Dermis microvascular lymphatic vessel endothelial cell (primary cell): ENCODE data around the gene GOLGA6L6. TPM values are rescaled to one million over a fixed set of nuclear protein-coding genes. Genes with fewer than 3 reads are reported as not detected.
"Not testable (repeated sequence)": the region's sequence is repeated elsewhere in the genome, so short reads cannot be mapped to it uniquely, and the experiment has no call there.

ENCODE experiments used
- DNase-seq, 2 donors: peaks; one replicate each; pipeline versions ENCODE4 v3.0.0 to v3.0.0-alpha.2; 2010; ENCODE audit warnings: low read depth in 2 of 2
- total RNA-seq: library from RNA; depleted of rRNA; stranded (reverse); fragments of >200 nt; gene quantifications from 2 replicates; pipeline ENCODE4 v1.2.1, GENCODE V29; 2014

GOLGA6L6 gene, protein sequence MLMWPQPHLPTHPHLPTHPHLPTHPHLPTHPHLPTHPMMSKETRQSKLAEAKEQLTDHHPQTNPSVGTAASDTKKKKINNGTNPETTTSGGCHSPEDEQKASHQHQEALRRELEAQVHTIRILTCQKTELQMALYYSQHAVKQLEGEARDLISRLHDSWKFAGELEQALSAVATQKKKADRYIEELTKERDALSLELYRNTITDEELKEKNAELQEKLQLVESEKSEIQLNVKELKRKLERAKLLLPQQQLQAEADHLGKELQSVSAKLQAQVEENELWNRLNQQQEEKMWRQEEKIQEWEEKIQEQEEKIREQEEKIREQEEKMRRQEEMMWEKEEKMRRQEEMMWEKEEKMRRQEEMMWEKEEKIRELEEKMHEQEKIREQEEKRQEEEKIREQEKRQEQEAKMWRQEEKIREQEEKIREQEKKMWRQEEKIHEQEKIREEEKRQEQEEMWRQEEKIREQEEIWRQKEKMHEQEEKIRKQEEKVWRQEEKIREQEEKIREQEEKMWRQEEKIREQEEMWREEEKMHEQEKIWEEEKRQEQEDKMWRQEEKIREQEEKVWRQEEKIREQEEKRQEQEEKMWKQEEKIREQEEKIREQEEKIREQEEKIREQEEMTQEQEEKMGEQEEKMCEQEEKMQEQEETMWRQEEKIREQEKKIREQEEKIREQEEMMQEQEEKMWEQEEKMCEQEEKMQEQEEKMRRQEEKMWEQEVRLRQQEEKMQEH
- total RNA-seq, result not detected in 2 replicates

DNA sequence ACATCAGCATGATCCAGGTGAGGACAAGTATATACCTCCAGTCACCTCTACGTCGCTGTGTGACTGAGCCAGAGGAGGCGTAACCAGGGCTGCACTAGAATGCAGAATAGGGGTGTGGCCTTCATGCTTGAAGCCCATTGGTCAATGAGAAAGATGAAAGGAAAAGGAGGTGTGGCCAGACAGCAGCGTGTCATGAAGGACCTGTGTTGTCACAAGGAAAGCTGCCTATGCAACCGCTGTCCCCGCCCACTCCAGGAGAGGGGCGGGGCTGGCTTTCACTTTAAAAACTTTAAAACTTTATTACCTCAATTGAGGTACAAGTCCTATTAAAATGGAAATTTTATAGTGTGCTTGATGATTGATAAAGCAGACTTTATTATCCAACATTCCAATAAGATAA is at the start of gene GOLGA6L6:
Gene GOLGA6L6 (minus strand): TSS at position 101 of the 400 bp plus-strand sequence. CDS start 91 bp downstream, at position 10.
- DNase-seq, result not testable (repeated sequence)

DNA sequence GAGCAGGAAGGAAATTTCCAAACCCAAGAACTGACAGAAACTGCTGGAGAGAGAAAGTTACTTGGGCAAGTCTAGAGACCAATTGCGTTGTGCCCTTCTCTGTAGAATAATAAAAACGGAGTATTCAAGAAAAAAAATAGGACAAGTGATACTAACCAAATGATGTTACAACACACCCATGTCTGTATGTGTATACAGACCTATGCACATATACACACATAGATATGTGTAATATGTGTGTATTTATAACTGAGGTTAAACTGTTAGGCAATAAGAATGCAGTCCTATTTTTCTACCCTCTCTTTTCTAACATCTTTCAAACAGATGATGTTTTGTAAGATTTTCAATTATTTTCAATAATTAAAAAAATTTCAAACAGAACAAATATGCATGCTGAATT is 48.5 kb upstream of the GOLGA6L6 start:
- not testable (repeated sequence) for DNase-seq

DNA sequence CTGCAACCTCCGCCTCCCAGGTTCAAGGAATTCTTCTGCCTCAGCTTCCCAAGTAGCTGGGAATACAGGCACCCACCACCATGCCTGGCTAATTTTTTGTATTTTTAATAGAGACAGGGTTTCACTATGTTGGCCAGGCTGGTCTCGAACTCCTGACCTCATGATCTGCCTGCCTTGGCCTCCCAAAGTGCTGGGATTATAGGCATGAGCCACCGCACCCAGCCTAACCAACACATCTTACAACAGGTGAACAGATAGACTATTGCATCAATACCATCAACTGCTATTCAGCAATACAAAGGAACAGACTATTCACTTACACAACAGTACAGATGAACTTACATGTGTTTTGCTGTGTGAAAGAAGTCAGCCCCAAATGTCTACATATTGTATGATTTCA is 45.2 kb upstream of the GOLGA6L6 start:
- not testable (repeated sequence) for DNase-seq

DNA sequence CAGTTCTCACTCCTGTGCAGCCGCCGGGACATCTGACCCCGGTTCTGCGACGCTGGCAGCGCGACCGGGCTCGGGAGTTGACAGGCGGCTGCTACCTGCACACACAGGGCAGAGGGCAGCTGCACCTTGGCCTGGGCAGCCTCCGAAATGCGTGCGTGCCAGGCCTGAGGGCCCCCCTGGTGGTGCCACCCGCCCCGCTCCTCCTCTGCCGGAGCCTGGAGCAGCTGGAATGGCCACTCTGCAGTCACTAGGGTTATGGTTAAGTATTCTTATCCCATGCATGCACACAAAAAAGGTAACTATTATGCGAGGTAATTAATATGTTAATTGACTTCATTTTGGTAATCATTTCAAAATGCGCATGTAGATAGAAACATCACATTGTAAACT is 41.1 kb upstream of the GOLGA6L6 start:
- DNase-seq, result not testable (repeated sequence)

DNA sequence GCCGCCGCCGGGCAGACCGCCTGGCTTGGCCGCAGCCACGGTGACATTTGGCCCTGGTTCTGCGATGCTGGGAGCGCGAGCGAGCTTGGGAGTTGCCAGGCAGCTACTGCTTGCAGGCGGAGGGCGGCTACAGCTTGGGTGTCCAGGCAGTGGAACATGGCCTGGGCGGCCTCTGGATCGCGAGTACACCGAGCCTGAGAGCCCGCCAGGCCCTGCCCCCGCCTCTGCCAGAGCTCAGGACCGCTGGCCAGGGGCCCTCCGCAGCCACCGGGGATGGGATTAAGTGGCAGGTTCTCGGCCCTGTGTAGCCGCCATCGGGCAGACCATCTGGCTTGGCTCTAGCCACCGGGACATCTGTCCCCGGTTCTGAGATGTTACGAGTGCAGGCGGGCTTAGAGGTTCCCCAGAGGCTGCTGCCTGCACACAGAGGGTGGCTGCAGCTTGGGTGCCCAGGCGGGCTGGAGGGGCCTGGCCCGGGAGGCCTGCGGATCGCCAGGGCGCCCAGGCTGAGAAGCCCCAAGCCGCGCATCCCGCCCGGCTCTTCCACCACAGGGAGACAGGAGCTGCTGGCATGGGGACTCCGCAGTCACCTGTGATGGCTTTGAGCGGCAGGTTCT is 40.6 kb upstream of the GOLGA6L6 start:
- not testable (repeated sequence) for DNase-seq

DNA sequence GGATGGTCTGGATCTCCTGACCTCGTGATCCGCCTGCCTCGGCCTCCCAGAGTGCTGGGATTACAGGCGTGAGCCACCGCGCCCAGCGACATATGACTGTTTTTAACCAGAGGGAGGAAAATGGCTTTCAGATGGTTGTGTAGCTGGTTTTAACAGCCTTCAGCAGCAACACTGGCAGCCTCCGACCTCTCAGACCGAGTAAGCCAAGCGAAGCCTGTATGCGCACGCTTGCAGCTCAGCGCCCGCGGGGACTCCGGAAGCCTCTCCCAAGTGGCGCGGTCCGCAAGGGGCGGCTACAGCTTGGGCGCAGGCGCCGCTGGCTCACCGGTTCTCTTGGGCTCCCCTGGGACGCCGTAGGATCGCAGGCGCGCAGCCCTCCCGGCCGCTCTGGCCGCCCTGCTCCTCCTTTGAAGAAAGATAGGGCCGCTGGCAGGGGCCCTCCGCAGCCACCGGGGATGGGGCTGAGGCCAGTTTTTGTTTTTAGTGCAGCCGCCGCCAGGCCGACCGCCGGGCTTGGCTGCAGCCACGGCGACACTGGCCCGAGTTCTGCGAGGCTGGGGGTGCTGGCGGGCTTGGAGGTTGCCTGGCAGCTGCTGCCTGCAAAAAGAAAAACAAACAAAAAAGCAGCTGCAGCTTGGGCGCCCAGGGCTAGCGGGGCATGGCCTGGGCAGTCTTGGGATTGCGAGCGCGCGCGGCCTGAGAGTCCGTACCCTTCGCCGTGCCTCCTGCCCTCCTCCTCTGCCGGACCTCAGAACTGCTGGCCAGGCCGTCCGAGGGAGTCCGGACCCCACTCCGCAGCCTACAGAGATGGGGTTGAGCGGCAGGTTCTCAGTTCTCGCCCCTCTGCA is 39.9 kb upstream of the GOLGA6L6 start:
- DNase-seq, result not testable (repeated sequence)

DNA sequence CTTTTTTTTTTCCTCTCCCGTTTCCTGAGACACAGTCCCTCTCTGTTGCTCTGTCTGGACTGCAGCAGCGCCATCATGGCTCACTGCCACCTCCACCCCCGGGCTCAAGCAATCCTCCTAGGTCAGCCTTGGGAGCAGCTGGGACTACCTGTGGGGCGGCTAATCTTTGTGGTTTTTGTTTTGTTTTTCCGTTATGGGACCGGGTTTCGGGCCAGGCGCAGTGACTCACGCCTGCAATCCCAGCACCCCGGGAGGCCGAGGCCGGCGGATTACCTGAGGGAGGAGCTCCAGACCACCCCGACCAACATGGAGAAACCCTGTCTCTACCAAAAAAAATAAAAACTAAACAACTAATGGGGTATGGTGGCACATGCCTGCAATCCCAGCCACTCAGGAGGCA is 38.1 kb upstream of the GOLGA6L6 start:
- not testable (repeated sequence) for DNase-seq

DNA sequence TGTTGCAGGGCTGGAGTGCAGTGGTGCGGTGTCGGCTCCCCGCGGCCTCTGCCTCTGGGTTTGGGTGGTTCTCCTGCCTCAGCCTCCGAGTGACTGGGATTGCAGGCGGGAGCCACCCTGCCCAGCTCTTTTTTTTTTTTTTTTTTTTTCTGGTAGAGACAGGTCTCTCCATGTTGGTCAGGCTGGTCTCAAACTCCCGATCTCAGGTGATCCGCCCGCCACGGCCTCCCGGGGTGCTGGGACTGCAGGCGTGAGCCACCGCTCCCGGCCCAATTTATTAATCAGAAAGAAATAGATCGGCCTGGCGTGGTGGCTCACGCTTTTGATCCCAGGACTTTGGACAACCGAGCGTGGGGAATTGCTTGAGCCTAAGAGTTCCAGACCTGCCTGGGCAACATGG is 9.7 kb upstream of the GOLGA6L6 start:
- not testable (repeated sequence) for DNase-seq

DNA sequence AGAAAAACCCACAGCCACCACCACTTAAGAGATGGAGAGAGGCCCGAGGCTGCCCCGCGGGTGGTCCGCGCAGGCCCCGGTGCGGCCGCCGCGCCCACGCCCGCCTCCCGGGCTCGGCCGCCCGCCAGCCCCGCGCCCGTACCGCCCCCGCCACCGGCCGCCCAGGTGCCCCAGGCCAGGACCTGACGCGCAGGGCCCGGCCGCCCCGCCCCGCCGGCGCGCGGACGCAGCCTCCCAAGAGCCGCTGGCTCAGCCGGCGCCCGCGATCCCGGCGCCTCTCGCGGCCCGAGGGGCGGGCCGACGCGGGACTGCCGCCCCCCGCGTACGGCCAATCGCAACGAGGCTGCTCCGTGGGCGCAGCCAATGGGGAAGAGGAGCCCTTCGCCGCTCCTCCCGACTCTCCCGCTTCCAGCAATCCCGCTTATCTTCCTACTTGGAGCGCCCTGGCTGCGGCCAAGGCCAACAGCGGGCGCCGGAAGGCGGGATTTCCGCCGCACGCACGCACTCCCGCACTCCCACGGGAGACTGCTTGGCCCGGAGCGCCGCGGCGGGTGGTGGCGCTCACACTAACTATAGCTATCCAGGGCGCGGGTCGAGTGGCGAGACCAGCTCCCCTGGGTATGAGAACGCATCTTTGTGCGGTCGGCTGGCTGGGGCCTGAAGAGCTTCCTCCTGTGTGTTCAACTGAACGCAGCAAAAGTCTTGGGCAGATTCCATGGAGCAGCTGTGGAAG is 35.5 kb downstream of the GOLGA6L6 start:
- DNase-seq, result not testable (repeated sequence)

DNA sequence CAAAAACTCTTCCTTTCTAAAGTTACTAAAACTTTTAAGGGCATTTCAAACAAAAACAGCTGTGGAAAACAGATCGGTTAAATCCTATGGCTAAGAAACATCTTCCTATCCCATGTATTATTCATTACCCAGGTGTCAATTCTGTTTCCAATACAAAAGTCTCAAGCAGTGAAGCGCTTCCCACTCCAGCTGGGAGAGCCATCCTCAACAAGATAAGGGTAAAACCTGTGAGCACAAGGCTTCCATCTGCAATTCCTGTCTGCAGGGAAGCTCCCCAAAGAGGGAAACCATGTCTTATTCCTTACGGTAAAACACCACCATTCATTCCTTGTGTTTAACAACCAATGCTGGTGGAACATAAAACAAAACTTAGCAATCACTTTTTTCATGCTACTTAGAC is 38.8 kb downstream of the GOLGA6L6 start:
- DNase-seq, result not testable (repeated sequence)

DNA sequence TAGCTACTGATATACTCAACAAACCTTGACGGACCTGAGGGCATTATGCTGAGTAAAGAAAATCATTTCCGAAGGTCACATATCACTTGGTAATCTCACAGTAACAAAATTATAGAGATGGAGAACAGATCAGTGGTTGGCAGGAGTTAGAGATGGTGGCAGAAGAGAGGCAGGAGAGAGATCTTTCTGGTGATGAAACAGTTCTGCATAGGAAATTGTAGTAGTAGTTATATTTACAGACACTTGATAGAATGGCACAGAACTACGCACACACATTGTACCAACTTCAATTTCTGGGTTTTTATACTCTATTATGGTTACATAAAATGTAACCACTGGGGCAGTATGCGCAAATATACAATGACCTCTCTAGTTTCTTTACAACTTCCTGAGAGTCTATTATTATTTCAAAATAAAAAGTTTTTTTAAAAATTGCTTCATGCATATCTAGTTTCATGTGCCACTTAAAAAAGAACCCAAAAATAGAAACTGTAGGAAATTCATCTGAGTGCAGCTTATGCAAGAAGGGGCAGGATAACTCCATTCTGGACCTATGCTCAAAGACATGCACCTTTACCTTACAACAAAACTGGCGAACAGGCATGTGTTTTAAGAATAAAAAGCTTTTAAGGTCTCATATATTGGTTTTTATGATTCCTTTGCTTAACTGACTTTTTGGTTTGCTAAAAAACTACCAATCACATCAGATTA is 39.9 kb downstream of the GOLGA6L6 start:
- not testable (repeated sequence) for DNase-seq

DNA sequence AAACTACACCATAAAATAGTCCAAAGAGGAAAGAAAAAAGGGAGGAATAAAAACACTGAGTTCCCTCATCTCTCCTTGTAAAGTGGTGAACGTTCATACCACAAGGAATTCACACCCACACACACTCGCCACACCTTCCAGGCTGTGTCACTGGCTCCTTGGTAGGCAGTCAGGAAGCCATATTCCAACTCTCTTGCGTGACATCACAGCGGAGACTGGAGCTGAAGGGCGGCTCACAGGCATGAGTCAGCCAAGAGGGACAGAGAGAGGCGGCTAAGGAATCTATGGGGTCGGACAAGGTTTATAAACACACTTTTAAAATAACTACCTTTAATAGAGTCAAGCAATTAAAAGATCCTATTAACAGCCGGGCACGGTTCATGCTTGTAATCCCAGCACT is 43.8 kb downstream of the GOLGA6L6 start:
- peak in 1 of 2 donors; percentile 25 for DNase-seq

DNA sequence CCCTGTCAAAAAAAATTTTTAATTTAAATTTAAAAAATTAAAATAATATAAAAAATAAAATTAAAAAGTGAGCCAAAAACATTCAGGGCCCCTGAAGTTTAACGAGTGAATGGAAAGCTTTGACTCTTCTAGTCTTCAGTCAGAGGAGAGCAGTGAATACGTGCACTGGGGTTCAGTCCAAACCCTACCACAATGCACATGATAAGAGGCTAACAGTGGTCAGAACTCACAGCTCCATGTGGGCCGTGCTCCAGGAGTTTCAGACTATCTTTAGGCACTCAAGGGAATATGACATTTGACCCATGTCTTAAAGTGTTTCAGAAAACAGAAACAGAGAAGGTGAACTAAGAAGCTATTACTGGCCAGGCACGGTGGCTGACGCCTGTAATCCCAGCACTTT is 48.6 kb downstream of the GOLGA6L6 start:
- DNase-seq, result not testable (repeated sequence)

DNA sequence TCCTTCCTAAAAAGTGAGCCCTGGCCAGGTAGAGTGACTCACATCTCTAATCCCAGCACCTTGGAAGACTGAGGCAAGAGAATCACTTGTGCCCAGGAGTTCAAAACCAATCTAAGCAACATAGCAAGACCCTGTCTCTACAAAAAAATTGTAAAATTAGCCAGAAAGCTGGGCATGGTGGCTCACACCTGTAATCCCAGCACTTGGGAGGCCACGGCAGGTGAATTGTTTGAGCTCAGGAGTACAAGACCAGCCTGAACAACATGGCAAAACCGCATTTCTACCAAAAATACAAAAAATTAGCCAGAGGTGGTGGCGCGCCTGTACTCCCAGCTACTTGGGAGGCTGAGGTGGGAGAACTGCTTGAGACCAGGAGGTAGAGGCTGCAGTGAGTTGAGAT is 49.0 kb downstream of the GOLGA6L6 start:
- not testable (repeated sequence) for DNase-seq

DNA sequence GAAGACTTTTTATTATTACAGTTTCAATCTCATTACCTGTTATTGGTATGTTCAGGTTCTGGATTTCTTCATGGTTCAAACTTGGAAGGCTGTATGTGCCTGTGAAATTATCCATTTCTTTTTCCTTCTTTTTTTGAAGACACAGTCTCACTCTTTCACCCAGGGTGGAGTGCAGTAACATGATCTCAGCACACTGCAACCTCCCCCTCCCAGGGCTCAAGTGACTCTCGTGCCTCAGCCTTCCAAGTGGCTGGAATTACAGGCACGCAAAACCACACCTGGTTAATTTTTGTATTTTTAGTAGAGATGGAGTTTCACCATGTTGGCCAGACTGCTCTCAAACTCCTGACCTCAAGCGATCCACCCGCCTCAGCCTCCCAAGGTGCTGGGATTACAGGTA is 52.3 kb downstream of the GOLGA6L6 start:
- DNase-seq, result not testable (repeated sequence)
